Posterior vena cava (tissue), 2 donors: ENCODE results near the gene SNX18. TPM values are rescaled to one million over a fixed set of nuclear protein-coding genes. Genes with fewer than 3 reads are reported as not detected.

ENCODE experiments used
- DNase-seq: peaks from one replicate; pipeline ENCODE4 v3.0.0-alpha.2; 2020; ENCODE audit warnings: low spot score
- intact Hi-C, 2 donors: fragments of 100-400 bp; cut with DNase I; formaldehyde crosslinking; loops; one replicate each; pipeline versions ENCODE4 v1.14.1 to v1.14.2; 2022 to 2023
- total RNA-seq, 2 donors: library from RNA; stranded (reverse); fragmentation: NEBNext Ultra II Directional; extraction: Animal tissue kit (Norgen Biotek cat#: 25700); gene quantifications; one replicate each; pipeline ENCODE4 v1.2.1, GENCODE V29; 2021
- donor health status: DM: yes; HTN: yes; CAD: no.
- donor health status: DM: yes; HTN: yes; CAD: no.

Gene SNX18
- total RNA-seq, 2 donors from 2014 or later: 50.3 to 55.6 TPM

DNA sequence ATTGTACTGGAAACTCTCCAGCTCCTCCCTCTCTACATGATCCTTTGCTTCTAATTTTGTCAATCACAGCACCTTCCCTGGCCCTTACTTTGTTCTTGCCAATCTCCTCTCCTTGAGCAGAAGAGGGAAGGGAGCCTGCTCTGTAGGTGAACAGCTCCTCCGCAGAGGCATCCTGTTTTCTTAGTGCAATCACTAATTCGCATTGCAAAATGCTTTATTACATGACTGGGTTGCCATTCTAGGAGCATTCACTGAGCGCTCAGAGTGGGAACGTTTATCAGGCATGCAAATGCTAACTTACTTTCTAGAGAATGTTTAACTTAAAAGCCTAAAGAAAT lies 416 bp upstream of the SNX18 start:
- intact Hi-C loops: loop anchor here (2.0 to 10.0 kb wide), 3 partner anchors 328 to 350 kb away; no protein-coding TSS in a partner anchor
- no peak for DNase-seq

DNA sequence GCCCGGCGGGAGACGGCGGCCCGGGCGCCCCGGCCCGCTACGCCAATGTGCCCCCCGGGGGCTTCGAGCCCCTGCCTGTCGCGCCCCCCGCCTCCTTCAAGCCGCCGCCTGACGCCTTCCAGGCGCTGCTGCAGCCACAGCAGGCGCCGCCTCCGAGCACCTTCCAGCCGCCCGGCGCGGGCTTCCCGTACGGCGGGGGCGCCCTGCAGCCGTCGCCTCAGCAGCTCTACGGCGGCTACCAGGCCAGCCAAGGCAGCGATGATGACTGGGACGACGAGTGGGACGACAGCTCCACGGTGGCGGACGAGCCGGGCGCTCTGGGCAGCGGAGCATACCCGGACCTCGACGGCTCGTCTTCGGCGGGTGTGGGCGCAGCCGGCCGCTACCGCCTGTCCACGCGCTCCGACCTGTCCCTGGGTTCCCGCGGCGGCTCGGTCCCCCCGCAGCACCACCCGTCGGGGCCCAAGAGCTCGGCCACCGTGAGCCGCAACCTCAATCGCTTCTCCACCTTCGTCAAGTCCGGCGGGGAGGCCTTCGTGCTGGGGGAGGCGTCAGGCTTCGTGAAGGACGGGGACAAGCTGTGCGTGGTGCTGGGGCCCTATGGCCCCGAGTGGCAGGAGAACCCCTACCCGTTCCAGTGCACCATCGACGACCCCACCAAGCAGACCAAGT lies 723 bp downstream of the SNX18 start:
- intact Hi-C loops: loop anchor here (5.0 to 10.0 kb wide), 2 partner anchors 327 to 349 kb away; no protein-coding TSS in a partner anchor
- DNase-seq: peak; percentile 89

DNA sequence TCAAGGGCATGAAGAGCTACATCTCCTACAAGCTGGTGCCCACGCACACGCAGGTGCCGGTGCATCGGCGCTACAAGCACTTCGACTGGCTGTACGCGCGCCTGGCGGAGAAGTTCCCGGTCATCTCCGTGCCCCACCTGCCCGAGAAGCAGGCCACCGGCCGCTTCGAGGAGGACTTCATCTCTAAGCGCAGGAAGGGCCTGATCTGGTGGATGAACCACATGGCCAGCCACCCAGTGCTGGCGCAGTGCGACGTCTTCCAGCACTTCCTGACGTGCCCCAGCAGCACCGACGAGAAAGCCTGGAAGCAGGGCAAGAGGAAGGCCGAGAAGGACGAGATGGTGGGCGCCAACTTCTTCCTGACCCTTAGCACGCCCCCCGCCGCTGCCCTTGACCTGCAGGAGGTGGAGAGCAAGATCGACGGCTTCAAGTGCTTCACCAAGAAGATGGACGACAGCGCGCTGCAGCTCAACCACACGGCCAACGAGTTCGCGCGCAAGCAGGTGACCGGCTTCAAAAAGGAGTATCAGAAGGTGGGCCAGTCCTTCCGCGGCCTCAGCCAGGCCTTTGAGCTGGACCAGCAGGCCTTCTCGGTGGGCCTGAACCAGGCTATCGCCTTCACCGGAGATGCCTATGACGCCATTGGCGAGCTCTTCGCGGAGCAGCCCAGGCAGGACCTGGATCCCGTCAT lies 1.4 kb downstream of the SNX18 start:
- intact Hi-C loops: loop anchor here (5.0 to 10.0 kb wide), 2 partner anchors 326 to 348 kb away; no protein-coding TSS in a partner anchor
- peak; percentile 84 for DNase-seq

DNA sequence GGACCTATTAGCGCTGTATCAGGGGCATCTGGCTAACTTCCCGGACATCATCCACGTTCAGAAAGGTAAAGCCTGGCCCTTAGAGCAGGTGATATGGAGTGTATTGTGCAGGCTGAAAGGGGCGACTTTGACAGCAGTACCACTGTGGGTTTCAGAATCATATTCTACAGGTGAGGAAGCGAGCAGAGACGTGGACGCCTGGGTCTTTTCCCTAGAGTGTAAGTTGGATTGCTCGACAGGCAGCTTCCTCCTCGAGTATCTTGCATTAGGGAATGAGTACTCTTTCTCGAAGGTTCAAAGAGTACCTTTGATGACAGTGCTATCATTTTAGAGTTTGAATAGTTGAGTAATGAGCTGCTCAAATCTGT lies 1.9 kb downstream of the SNX18 start:
- DNase-seq: no peak
- intact Hi-C loops: loop anchor here (5.0 to 10.0 kb wide), 2 partner anchors 325 to 348 kb away; no protein-coding TSS in a partner anchor

DNA sequence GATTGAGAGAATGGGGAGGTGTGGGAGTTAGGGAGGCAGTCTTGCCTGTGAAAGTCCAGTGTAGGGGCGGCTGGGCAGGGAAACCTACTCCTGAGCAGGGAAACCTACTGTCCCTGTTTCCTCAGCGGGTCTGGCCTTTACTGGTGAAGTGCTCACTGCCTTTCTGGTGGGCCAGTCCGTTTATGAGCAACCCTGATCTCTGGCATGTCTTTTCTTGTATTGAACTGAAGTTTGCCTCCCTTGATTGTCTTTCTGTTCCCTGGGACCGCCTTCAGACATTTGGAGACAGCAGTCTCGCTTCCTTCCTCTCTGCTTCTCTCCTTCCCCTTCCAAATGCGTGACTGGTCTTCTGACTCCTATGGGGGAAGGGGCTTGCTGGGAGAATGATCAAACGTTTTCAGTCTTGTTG lies 2.9 kb downstream of the SNX18 start:
- intact Hi-C loops: loop anchor here (5.0 to 10.0 kb wide), 3 partner anchors 114 to 177 kb away; no protein-coding TSS in a partner anchor
- no peak for DNase-seq

DNA sequence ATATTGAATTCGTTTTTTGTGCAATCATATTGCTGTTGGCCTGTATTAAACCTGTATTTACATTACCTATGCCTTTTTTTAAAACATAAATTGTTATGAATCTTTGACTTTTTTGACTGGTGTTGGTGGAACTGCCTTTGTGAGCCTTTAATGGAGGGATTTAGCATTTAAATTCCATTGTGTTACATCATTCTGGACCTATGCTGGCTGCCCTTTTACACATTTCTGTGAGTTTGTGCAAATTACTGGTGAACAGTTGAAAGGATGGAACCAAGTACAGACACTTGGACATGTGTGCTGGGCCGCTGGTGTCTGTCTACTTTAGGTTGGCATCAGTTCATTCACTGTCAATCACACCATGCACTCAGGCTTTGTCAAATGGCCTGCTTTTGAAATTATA lies 3.4 kb downstream of the SNX18 start:
- DNase-seq: no peak
- intact Hi-C loops: loop anchor here (5.0 to 10.0 kb wide), 3 partner anchors 114 to 176 kb away; no protein-coding TSS in a partner anchor

DNA sequence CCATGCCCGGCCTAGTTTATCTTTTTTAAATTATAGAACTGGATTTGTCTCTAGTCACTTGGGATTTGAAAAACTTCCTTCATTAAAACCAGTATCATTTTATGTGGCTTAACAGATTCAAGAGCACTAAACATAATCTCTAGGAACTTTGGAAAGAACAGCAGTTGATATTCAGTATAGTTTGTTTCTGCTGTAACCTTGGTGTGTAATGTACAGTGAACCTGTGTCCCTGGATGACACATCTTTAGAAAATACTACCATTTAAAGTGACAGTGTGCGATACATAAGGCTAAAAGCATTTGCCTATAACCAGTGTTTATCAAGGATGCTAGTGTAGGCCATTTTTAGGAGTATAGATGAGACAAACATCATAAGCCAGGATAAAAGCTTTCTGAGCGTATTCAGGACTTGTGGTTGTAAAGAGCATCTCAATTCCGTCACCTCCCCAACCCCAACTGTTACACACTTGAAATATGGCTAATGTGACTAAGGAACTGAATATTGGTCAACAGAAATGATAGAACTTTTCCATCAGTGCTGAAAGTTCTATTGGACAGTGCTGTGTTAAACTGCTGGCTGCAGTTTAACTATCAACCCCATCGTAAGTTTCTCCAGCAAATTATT lies 4.4 kb downstream of the SNX18 start:
- no peak for DNase-seq
- intact Hi-C loops: loop anchor here (5.0 to 10.0 kb wide), 3 partner anchors 113 to 175 kb away; no protein-coding TSS in a partner anchor

DNA sequence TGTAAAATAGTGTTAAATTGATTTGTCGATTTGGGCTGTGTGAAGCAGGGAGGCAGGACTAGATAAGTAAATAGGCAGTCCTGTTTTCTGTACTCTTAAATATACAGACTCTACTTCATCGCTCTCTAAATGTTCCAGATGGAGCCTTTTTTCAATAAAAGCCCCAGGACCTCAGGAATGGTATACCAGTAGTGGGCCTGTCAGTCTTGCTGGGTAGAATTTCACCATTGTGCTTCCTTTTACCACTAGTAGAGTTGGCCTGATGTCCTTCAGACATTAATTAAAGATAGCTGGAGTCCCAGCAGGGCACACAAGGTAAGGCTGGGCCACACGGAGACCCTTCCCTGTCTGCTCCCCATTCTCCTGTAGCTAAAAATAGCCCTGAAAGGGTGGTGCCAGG lies 6.0 kb downstream of the SNX18 start:
- intact Hi-C loops: loop anchor here (5.0 to 10.0 kb wide), 3 partner anchors 111 to 174 kb away; no protein-coding TSS in a partner anchor
- DNase-seq: no peak

DNA sequence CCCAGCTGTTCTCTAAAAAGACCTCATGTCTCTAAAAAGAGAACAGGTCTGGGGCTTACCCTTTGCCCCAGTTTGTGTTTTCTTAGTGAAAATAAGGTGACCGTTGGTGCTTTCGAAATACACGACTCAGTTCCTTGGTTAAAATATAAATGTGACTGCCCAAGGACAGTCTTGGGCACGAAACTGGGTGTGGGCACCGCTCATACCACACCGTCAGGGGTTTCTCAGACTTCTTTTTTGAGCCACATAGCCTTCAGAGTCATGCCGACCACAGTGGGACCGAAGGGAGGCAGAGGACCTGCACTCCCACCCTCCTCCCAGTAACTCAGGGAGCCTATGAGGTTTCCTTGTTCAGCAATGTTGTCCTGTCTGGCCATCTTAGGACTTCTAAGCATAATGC lies 6.5 kb downstream of the SNX18 start:
- intact Hi-C loops: loop anchor here (5.0 to 10.0 kb wide), 3 partner anchors 111 to 173 kb away; no protein-coding TSS in a partner anchor
- no peak for DNase-seq

DNA sequence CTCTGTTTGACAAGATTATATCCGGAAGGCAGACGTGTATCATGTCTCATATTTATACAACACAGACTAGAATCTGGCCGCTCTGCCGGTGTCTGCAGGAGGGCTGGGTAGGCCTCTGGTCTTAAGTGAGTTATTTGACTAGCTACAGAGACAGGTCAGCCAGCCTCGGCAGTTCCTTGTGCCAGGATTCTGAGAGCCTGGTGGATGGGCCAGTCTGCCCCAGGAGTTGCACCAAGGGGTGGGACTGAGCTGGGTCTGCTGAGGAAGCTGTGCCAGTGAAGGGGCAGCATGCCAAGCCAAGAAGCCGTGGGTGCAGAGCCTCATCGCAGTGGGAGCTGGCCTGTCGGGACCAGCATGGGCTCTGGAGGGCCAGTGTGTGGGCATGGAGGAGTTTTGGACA lies 7.1 kb downstream of the SNX18 start:
- intact Hi-C loops: loop anchor here (5.0 to 10.0 kb wide), 3 partner anchors 110 to 173 kb away; no protein-coding TSS in a partner anchor
- no peak for DNase-seq

DNA sequence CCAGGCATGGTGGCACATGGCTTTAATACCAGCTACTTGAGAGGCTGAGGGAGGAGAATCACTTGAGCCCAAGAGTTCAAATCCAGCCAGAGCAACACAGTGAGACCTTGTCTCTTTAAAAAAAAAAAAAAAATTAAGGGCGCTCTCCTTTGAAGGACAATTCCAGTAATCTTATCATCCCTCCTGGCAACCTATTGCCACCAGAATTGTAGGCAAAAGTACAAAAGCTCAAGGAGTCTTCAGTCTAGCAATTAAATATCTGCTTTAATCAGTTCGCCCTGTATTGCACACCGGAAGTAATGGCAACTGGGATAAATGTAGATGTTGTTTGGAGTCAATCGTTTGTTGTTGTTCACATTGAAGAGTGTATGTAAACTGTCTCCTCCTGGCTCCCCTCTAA lies 7.7 kb downstream of the SNX18 start:
- intact Hi-C loops: loop anchor here (10.0 kb wide), 2 partner anchors 110 to 120 kb away; no protein-coding TSS in a partner anchor
- no peak for DNase-seq

DNA sequence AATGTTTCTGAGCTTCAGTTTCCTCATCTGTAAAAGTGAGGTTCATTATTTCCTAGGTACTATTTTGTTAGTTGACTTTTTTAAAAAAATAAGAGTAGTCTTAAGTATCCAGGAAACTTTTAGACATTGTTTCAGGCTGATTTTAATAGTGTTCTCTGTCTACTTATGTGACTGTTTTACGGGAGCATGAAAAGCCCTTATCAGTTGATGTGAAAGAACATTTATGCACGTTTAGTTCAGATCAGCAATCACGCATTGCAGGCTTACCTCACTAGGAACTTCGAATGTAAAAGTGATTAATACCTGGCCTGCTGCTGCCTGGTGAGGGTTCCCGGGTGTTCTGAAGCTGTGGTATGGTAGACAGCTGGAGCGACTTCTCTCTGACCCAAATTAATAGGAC lies 8.1 kb downstream of the SNX18 start:
- intact Hi-C loops: loop anchor here (10.0 kb wide), 2 partner anchors 109 to 119 kb away; no protein-coding TSS in a partner anchor
- no peak for DNase-seq

DNA sequence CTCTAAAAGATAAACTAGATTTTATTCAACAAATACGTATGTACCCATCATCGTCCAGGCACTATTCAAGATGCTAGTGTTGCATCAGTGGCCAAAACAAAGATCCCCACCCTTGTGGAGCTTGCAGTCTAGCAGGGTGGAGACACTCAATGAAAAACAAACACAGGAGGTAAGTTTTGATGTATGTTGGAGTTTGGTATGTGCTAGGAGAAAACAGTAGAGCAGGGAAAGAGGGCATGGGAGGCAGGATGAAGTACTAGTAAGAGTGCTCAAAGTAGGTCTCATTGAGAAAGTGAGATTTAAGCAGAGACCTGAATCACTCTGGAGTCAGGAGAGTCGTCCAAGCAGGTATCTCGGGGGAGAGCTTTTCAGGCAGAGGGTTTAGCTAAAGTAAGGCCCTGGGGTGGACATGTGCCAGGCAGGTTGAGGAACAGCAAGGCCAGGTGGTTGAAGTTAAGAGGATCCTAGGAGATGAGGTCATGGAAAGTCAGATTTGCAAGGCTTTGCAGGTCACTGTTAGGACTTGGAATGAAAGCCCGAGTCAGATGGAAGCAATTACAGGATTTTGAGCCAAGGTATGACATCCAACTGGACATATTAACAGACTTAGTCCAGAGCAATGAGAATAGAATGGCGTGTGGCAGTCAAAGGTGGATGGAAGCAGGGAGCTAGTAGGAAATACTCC lies 9.2 kb downstream of the SNX18 start:
- DNase-seq: no peak
- intact Hi-C loops: loop anchor here (10.0 kb wide), 2 partner anchors 108 to 118 kb away; no protein-coding TSS in a partner anchor

DNA sequence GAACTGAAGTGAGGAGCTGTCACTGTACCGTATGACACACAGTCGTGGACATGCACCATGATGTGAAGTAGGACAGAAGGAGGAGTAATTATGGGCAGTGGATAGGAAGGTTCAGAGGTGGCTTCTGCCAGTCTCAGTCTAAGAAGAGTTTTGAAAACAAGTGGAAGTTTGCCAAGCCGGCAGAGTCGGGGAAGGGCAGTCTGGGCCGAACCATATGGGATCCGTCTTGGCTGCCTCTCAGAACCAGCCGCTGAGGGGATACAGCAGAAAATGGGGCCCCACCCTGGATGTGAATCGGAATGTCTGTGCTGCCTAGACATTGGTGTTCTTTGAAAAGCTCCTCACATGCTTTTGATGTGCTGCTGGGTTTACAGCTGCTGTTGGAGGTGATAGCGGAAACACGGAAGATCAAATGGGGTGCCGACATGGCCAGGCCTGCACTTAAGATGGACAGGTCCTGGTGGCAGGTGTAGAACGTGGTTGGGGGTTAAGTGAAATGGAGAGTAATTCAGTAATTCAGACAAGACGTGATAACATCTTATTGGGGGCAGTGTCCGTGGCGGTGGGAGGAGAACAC lies 11.2 kb downstream of the SNX18 start:
- DNase-seq: no peak
- intact Hi-C loops: loop anchor here (10.0 kb wide), 2 partner anchors 106 to 116 kb away; no protein-coding TSS in a partner anchor

DNA sequence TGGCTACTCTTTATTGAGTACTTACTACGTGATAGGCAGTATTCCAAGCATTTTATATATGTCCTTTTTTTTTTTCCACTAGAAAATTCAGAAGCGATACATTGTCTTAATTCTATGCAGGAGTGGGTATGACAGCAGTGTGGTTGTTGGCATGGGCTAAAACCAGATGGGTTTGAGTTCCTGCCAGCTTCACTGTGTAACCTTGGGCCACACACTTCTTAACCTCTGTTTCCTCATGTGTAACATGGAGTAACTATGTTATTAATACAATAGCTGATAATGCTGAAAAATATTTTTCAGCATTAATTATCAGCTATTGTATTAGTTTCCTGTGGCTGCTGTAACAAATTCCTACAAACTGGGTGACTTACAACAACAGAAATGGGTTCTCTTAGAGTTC lies 12.0 kb downstream of the SNX18 start:
- DNase-seq: no peak
- intact Hi-C loops: loop anchor here (10.0 kb wide), 2 partner anchors 105 to 115 kb away; no protein-coding TSS in a partner anchor

DNA sequence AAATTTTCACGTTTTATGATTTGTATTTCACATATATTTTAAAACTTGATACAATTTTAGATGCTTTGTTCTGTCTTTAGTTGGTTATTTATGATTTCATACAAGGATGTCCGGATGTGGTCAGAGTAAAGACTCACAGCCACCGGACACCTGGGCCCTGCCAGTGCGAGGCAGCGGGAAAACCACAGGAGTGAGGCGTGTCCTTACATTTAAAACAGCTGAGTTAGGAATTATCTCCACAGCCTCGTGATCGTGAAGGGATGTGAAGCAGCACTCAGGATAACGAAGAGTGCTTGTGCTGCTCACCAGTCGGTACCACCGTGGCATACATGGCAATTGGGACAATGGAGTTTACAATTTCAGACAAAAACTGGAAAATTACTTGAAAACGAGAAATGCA lies 14.0 kb downstream of the SNX18 start:
- no peak for DNase-seq
- intact Hi-C loops: no loop called here

DNA sequence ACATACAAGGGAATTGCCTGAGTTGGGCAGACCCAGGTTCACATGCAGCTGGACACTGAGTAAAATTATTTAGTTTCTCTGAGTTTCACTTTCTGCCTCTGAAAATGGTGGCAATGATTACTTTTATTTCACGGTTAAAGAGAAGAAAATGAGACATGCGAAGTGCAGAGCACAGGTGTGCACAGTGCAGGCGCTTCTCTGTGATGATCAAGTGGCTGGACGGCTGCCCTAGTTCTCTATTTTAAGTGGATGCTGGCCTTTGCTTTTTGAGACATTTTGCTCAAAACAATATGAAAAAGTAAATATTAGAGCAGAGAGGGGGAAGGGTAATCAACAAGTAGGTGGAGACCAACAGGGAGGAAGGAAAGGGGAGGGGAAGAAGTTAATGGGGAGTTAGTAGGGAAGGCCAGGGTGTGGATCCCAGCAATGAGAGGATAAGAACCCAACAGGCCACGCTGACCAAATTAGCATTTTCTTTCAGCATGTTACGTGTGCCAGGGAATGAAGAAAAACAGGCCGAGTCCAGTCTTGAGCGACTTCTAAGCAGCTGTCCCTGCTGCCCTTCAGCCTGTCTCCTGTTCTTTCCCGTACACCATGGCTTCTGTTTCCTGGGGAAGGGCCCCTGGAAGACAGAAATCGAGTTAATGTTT lies 16.1 kb downstream of the SNX18 start:
- intact Hi-C loops: no loop called here
- DNase-seq: no peak
